ENCODE data around the gene SLC5A1.

The SLC5A1 gene

DNA sequence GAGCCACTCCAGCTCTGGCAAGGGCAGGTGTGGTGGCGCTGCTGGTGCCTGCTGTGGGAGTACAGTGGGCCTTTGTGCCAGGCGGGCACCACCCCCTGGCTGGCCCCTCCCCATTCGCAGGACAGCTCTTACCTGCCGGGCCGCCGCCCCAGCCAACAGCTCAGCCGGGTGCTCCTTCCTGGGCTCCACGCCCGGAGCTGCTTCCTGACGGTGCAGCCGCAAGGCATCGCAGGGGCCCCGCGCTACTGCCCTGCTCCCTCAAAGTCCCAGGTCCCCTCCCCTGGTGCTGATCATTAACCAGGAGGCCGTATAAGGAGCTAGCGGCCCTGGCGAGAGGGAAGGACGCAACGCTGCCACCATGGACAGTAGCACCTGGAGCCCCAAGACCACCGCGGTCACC is at the start of gene SLC5A1:
TSS of gene SLC5A1 (plus strand) at position 338 of the 400 bp plus-strand sequence. CDS start at position 359, 21 bp downstream.
- no peak for DNase-seq

GRCh38 chr22:31995046-31995445 is 48.0 kb upstream of the SLC5A1 start:
- no peak for DNase-seq

DNA sequence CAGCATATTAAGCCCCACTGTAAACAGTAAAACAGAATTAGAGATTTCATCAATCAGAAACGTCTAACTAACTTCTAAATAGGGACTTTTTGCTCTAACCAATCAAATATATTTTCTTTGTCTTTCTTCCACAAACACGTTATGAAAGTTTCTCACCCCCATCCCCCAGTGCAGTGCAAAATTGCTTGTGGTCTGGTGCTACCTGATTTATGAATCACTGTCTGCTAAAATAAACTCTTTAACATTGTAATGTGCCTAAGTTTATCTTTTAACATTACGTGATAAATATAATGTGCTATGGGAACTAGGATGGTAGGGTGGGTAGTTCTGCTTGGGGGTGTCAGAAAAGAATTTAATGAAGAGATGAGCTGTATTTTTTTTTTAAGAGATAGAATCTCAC is 47.3 kb upstream of the SLC5A1 start:
- DNase-seq = no peak

GRCh38 chr22:31998784-31999385 is 44.2 kb upstream of the SLC5A1 start:
- no peak for DNase-seq

GRCh38 chr22:32000181-32000580 is 42.9 kb upstream of the SLC5A1 start:
- no peak for DNase-seq

DNA sequence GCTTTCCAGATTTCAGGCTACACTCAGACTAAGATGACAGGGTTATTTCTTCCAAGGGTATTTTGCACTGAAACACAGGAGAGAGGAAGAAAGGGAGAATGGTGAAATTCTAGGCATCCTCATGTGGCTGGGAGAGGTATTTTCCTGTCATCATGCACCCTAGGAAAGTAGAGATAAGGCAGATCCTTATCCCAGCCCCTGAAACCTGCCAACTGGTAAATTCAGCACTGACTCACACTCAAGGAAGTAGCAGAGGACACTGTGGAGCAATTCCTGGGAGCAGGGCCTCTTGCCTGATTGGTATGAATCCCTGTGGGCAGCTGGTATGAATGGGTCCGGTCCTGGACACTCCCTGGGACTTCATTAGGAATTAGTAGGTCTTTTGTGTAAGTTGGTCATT is 37.6 kb upstream of the SLC5A1 start:
- DNase-seq = no peak

GRCh38 chr22:32013200-32013599 is 29.9 kb upstream of the SLC5A1 start:
- DNase-seq = no peak

DNA sequence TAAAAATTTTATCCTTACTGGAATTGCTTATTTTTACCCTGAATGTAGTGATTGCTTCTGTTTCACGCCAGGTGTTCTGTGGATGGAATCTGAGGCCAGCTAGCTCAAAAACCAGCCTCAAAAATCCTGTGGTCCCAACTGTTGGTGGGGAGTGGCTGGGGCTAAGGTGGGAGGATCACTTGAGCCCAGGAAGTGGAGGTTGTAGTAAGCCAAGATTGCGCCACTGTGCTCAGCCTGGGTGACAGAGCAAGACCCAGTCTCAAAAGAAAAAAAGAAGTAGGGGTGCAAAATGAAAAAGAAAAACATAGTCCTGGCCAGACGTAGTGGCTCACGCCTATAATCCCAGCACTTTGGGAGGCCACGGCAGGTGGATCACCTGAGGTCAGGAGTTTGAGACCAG is 27.0 kb upstream of the SLC5A1 start:
- DNase-seq = no peak

- DNase-seq = no peak
Observed at GRCh38 chr22:32018056-32018455, 25.0 kb upstream of the SLC5A1 start.

- no peak for DNase-seq
Observed at GRCh38 chr22:32020117-32020516, 22.9 kb upstream of the SLC5A1 start.

GRCh38 chr22:32021716-32022115 is 21.3 kb upstream of the SLC5A1 start:
- DNase-seq = no peak

DNA sequence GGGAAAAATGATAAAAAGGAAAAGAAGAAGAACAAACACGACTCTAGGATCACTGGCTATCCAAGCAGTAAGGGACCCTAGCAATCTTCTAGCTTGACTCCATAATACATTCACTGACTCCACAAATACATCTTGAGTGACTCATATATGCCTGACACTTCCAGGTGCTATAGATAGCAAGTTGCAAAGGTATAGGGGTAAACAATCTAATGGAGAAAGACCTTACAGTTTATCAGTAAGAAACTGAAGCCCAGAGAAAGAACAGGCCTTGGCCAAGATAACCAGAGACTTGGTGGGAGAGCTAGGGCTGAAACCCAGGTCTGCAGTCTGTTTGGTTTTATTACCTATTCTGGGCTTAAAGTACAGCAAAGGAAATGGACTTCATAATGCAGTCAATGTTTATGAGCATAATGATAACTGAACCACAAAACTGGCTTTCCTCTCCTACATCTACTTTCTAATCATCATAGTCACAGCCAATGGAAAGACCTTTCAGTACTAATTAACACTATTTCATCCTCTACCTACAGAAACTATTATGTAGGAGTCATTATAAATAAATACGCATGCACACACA is 19.7 kb upstream of the SLC5A1 start:
- DNase-seq = no peak

DNA sequence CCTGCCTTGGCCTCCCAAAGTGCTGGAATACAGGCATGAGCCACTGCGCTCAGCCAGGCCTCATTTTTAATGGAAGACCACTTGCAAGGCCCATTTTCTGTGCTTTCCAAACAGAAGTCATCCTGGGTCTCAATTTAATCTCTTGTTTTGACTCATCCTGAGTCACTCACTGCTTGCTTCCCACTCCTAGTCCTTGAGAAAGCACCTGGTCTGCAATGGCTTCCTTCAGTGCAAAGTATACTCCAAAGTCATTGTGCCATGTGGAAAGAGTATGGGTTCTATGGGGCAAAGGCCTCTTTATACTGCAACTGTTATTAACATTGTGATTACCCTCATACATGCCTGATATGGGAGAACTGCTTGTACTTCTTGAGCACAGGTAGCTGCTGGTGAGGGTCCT is 18.3 kb upstream of the SLC5A1 start:
- no peak for DNase-seq

- no peak for DNase-seq
Observed at GRCh38 chr22:32030518-32031247, 12.4 kb upstream of the SLC5A1 start.

GRCh38 chr22:32031466-32031865 is 11.6 kb upstream of the SLC5A1 start:
- no peak for DNase-seq

GRCh38 chr22:32034275-32034674 is 8.8 kb upstream of the SLC5A1 start:
- no peak for DNase-seq

GRCh38 chr22:32037236-32037635 is 5.8 kb upstream of the SLC5A1 start:
- no peak for DNase-seq

GRCh38 chr22:32040324-32040904 is 2.6 kb upstream of the SLC5A1 start:
- DNase-seq = no peak

DNA sequence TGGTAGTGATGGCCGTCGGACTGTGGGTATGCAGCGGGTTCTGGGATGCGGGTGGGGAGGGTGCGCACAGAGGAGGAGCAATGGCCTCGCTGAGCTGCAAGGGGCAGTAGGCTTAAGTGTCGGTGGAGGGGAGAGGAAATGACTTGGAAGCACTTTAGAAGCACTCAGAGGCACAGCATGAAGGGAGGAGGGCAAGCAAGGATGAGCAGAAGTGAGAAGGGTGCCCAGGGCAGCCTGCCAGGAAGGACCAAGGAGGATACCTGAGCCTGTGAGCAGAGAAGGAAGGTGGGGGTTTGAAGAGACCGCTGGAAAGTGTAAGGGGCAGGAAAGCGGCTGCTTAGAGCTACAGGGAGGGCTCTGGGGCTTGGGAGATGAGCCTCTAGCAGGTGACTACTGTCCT is 330 bp downstream of the SLC5A1 start:
- DNase-seq = no peak

DNA sequence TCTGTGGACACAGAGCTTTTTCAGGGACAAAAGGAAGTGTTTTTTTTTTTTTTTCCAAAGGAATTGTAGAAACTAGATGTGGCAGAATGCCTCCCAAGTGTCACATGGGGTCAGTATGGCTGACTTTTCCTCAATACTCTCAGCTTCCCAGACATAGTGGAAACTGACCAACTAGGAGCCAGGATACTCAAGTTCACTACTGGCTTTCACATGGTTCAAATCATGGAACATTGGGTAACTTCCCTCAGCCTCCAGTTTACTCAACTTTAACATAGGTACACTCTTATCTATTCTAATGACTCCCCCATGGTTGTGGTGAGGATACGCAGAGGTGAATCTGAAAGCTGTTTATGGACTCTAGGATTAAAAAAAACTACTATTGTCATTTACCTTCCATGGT is 1.4 kb downstream of the SLC5A1 start:
- DNase-seq = no peak

DNA sequence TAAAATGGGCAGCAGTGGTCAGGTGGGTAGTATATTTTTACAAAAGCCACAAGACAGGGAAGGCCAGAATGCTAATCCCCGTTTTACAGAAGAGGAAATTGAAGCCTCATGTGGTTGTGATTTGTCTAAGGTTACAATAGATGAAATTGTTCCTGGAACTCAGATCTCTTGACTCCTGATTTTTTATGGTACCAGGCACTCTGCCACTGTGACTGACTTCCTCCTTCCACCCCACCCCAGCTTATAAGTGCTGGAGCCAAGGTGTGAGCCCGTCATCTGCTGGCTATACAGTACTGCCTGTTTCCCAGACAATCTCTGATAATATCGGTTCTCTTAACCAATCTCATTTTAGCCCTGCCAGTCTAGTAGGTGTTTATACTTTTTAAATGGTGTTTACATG is 1.9 kb downstream of the SLC5A1 start:
- no peak for DNase-seq

- peak in 1 of 58 donors; percentile 3 for DNase-seq
Observed at GRCh38 chr22:32048069-32048468, 5.0 kb downstream of the SLC5A1 start.
